Mammary epithelial cell (primary cell): ENCODE results near the gene INSYN2B.

Experiments
- EZH2 ChIP-seq: IDR thresholded peaks from 2 replicates; pipeline ENCODE4 v1.6.1; 2012; ENCODE audit warnings: low read length, inconsistent platforms, borderline replicate concordance
- TF ChIP-seq, protein P1 (sequence below), 2 donors: IDR thresholded peaks in 1 of 2; conservative IDR thresholded peaks in 1 of 2; 2 replicates each; pipeline ENCODE4 v1.5.1; 2011 to 2012; ENCODE audit warnings: inconsistent platforms in 2 of 2, low read length in 2 of 2, mild to moderate bottlenecking in 2 of 2, control low read depth in 1 of 2, low read depth in 1 of 2; ENCODE audit not compliant: insufficient read depth in 1 of 2; ENCODE audit errors: extremely low read depth in 1 of 2

GRCh38 chr5:169869066-169869465 lies 111.2 kb downstream of the INSYN2B start:
- TF ChIP-seq, protein P1, sequence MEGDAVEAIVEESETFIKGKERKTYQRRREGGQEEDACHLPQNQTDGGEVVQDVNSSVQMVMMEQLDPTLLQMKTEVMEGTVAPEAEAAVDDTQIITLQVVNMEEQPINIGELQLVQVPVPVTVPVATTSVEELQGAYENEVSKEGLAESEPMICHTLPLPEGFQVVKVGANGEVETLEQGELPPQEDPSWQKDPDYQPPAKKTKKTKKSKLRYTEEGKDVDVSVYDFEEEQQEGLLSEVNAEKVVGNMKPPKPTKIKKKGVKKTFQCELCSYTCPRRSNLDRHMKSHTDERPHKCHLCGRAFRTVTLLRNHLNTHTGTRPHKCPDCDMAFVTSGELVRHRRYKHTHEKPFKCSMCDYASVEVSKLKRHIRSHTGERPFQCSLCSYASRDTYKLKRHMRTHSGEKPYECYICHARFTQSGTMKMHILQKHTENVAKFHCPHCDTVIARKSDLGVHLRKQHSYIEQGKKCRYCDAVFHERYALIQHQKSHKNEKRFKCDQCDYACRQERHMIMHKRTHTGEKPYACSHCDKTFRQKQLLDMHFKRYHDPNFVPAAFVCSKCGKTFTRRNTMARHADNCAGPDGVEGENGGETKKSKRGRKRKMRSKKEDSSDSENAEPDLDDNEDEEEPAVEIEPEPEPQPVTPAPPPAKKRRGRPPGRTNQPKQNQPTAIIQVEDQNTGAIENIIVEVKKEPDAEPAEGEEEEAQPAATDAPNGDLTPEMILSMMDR (conservative IDR thresholded peaks at IDR 0.05 in 1 of 2, IDR thresholded peaks at IDR 0.05 in 1 of 2; ENCODE audit: extremely low read depth in 1 of 2, insufficient read depth in 1 of 2, low read depth in 1 of 2, low read length in 2 of 2): no peak
- no peak for TF ChIP-seq EZH2
